ENCODE results near the gene ADARB2. TPM values are rescaled to one million over a fixed set of nuclear protein-coding genes. Genes with fewer than 3 reads are reported as not detected.
"Not testable (repeated sequence)": the region's sequence is repeated elsewhere in the genome, so short reads cannot be mapped to it uniquely, and the experiment has no call there.

Gene ADARB2
- total RNA-seq, 1 experiment from 2014 or later = 0.11 TPM

DNA sequence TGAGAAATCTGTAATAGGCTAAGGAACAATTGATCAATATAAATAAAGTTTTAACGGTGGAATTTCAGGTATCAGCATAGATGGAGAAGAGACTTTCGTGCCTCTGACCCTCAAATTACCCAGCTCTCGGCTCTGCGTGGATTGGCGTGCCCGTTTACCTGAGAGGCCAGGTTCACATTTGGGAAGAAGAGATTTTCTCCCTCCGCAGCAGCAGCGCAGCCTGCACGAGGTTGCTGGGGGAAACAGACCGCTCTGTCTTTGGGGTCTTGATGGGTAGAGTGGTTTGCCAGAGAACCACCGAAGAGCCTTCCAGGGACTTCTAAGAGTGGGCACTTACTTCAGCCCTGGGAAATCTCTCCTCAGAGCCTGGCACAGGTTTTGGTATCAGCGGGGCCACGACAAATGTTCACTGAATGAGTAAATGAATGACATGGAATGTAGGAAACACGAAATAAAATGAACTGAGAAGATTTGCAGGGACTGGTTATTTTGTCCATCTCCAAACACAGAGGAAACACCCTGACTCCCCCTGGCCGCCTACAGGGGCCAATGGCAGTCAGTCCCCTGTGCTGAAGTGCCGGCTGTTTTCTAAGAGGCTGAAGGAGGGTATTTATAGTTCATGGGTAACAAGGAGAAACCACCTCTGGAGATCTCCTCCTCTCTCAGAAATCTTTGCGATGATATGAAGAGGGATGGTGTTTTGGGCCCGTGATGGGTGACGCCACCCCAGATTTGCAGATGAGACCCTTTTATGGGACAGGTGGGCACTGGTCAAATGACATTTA is 338.5 kb downstream of the ADARB2 start:
- DNase-seq (ENCODE audit: low read depth) = no peak

DNA sequence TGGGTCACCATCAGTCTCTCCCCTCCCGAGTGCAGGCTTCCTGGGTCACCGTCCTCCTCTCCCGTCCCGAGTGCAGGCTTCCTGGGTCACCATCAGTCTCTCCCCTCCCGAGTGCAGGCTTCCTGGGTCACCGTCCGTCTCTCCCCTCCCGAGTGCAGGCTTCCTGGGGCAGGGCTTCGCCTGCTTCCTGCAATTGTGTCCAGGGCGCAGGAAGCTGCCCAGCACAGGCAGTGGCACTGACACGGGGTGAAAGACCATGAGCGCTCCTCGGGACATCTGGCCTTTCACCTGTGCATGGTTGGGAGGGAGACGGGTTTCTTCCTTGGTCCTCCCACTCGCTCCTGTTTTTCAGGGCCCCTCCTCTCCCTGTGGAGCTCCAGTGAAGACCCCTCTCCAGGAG is 339.2 kb downstream of the ADARB2 start:
- DNase-seq (ENCODE audit: low read depth) = not testable (repeated sequence)

DNA sequence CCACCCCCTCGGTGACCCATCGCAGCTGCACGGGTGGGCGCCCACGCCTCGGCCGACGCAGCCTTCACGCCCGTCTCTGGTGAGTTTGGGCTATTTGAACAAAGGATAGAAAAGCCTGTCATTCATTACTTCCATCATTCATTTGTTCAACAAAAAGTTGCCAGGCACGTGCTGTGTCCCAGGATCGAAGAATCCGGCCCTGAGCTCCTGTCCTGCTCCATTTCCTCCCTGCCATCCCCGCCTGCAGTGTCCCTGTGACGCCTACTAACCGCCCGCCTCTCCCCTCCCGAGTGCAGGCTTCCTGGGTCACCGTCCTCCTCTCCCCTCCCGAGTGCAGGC is 341.1 kb downstream of the ADARB2 start:
- DNase-seq (ENCODE audit: low read depth) = no peak

DNA sequence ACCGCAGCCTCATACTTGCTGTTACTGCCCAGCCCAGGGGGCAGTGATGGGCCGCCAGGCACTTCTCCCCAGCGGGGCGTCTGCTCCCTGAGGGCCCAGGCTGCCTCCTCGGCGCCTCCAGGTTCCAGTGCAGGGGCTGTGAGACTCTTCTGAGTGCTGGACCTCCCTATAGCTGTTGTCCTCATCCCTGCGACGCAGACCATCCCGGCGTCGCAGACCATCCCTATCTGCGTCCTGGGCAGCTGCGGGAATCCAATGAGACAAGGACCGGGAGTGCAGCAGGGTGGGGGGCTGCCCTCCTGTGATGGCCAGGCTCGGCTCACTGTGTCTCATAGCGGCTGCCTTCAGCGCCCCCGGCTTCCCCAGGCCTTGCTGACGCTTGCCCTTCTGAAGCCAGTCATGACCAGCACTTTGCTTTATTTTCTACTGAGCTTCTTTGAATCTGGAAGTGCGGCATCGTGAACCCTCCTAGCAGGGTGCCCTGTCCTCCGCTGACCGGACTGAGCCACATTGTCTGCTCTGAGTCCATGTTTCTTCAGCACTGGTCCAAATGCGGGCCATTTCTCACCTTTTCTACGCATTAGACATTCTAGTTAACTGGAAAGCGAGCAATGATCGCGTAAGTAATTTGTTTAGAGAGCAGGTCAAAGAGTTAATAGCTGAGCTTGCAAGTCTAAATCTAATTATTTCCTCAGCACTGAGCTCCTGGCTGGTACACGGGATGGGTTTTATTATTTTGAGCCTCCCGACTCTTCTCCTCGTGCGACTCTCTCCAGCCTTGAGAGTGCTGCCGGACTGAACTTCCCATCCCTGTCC is 341.6 kb downstream of the ADARB2 start:
- DNase-seq (ENCODE audit: low read depth) = no peak

DNA sequence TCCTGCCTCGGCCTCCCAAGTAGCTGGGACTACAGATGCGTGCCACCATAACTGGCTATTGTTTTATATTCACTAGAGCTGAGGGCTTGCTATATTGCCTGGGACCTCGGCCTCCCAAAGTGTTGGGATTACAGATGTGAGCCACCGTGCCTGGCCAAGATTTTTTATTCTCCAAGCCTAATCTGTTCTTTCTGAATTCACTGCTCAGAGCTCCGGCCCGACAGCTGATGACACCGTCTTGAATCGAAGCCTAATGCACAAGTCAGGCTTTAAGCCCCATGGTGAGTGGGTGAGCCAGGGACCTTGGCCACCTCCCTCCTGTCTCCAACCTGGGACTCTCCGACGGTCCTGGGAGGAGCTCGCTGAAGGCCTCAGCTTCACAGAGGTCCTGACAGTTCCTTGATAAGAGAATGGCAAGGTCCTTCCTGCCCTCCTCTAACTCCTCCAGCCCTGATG is 342.3 kb downstream of the ADARB2 start:
- DNase-seq (ENCODE audit: low read depth) = no peak

DNA sequence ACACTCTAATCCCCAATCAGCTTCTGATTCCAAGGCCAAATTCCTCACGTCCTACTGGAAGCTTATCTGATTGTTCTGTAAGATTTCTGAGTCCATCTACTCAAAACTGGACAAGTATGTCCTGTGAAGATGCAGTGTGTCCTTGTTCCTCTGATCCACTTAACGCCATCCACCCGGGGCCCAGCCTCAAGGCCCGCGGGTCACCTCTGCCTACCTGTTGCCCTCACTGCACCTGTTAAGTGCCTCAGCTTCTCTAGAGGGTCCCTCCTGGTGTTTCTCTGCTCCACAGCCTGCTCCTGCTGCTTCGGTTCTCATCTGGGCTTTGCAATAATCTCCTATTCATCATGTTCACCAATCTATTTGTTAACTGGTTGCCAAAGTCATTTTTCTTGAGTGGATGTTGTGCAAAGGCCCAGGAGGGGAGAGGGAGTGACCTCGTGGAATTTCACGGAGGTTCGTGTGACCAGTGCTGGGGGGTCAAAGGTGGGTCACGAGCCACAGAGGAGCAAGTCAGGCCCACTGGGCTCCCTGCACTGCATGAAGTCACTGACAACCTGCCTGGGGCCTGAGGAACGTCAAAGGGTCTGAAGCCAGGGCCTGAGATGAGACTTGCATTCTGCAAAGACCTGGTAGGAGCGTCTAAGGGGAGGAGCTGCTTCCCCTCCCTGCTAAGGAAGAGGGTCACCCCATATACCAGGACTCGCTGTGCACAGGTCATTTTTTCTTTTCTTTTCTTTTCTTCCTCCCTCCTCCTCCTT is 343.0 kb downstream of the ADARB2 start:
- DNase-seq (ENCODE audit: low read depth) = no peak

DNA sequence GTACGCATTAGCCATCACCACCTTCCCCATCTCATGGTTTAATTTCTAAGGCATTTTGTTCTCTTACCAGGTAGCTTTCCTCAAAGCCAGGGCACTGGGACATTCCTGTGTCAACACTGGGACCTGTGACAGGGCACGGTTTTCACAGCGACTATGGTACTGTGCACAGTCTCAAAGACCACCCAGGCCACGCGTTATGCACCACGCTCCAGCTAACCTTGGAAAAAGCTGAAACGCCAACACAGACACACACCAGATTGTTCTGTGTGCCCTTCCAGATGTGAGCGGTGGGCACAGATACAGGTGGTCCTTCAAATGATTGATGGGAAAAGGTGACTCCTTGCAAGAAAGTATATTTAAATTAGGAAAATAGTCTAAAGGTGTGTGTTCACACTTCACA is 343.8 kb downstream of the ADARB2 start:
- no peak for DNase-seq (ENCODE audit: low read depth)

DNA sequence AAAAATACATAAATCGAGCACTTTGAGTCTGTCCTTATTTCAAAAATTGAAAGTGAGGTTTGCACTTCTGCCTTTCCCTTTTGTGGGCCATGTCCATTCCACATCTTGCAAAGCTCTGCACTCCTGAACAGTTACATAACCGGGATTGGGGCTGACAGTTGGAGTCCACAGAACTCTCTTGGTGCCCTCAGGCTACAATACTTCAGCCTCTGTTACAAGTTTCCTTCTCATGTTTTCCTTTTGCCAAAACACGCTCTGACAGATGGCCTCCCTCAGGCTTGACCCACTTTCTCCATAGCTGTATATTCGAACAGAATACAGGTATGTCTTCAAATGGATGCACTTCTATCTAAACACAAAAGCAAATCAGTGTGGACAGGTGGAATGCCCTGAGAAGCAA is 345.2 kb downstream of the ADARB2 start:
- DNase-seq (ENCODE audit: low read depth) = no peak

DNA sequence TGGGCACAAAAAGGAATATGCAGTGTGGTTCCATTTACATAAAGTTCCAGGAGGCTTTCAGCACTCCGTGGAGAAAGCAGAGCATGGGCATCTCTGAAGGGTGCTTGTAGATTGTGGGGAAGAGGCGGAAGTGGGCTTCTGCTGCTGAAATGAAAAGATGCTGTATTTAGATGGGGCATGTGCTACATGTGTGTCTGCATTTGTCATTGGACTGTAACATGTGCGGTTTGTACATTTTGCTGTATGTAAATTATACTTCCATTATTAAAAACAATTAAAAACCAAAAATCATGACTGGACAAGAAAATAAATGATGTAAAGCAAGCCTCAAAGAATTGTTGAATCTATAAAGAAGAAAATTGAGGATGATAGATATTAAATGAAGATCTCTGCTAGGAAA is 347.1 kb downstream of the ADARB2 start:
- no peak for DNase-seq (ENCODE audit: low read depth)

DNA sequence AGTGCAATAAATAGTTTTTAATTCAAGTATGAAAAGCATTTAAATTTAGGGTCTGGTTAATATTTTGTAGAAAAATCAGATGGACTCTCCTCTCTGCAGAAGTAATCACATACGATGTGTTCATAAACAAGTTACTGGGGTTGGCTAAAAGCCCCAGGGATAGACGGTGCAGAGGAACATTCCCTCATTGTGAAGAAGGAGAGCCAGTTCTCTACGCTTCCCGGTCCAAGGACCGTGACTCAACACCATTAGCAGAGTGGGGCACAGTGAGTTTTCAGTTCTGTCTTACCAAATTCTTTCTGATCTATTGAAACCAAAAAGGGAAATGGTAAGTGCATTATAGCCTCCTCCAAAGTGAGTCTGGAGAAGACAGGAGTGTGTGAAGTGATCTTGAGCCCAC is 353.3 kb downstream of the ADARB2 start:
- DNase-seq (ENCODE audit: low read depth) = no peak

DNA sequence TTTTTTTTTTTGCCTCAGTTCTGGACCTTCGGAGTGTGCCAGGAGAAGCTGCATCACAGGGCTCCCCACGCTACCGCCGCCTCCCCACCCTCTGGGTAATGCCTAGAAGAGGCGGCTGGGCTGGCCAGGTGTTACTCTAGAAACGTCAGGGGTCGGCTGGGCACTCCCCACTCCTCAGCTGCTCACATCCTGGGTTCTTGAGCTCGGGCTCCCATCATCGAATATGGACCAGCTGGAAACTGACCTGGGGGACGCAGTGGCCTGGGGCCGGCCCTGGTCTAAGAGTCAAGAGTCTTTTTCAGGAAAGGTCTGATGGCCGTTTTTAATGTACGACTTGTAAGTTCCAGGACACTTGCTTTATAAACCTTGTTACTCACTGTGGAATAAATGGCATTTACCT is 354.6 kb downstream of the ADARB2 start:
- no peak for DNase-seq (ENCODE audit: low read depth)

DNA sequence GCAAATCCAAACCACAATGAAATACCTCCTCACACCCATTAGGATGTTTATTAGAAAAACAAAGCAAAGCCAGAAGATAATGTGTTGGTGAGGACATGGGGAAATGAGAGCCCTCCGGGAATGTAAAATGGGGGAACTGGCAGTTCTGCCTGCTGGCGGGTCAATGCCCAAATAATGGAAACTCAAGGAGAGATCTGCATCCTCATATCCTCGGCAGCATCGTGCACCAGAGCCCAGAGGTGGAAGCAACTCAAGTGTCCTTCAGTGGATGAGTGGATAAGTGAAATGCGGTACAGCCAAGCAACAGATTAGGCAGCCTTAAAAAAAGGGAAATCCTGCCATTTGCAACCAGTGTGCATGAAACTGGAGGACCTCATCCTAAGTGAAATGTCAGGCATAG is 356.0 kb downstream of the ADARB2 start:
- DNase-seq (ENCODE audit: low read depth) = no peak

DNA sequence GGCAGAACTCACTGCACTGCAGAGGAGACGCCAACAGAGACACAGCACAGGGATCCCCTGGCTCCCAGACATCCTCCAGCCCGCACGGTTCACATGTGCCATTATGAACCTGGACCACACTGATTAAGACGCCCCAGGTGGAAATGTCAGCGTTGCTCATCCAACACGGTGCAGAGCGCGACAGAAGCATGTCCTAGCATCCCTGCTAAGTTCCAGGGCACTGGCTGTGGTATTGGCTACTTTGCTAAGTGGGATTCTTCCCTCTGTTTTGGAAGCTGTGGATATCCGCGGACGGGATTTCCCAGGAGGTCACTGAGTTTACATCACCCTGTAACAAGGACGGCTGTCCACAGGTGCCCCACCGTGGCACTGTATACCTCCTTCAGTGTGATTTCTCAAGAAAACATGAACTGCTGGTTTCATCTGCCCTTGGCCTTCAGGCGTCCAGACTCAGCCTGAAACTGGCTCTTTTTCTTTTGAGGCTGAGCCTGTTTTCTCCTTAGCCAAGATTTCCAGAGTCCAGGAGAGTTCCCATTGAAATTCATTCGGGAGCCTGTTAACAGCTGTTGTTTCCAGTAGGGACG is 357.1 kb downstream of the ADARB2 start:
- DNase-seq (ENCODE audit: low read depth) = no peak

DNA sequence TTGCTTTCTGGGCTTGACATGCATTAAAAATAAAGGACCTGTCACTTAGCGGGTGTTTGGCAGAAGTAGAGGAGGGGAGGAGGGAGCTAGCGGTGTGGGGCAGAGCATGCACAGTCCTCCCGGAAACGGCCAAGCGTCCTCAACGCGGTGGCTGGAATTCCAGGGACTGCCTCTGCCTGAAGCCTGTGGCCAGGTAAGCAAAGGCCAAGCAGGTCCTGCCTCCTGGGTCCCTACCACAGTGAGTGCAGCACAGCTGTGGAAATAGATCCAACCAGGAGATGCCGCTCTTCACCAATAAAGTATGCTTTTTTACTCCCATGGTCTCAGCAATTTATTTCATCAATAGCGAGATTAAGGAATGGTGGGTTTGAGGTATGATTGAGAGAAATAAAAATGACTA is 357.7 kb downstream of the ADARB2 start:
- no peak for DNase-seq (ENCODE audit: low read depth)

DNA sequence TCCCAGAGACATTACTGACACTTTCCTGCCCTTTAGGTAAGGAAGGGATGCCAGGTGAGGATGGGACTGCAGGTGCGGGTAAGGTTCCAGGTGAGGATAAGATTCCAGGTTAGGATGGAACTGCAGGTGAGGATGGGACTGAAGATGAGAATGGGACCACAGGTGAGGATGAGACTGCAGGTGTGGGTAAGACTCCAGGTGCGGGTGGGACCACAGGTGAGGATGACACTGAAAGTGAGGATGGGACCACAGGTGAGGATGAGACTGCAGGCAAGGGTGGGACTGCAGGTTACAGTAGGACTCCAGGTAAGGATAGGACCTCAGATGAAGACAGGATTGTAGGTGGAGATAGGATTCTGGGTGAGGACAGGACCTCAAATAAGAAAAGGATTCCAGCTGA is 358.9 kb downstream of the ADARB2 start:
- DNase-seq (ENCODE audit: low read depth) = no peak

DNA sequence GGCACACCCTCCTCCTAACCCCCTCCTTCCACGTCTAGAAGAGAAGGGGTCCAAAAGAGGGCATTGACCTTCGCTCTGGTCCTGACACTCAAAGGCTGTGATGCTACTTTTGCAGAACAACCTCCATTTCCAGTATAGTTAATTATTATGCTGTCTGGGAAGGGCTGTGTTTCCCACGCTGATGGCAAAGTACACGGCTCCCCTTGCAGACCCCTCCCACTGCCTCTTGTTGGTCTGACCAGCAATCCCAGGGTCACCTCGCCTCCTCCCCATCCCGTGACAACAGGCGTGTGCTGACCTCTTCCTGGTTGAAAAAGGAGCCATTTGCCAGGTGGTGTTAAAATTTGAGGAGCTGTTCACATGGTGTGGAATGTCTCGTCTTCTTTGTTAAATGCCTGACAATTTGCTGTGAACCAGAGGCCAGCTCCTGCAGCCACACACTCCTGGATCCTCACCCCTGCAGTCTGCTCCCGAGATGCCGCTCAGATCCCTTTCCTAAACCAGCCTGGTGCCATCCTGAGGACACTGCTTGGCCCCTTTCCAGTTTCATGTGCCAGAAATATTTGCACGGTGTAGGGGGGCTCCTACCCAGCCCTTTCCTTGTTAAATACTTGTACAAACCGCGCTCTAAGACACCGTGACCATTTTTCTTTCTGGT is 359.5 kb downstream of the ADARB2 start:
- DNase-seq (ENCODE audit: low read depth) = no peak

DNA sequence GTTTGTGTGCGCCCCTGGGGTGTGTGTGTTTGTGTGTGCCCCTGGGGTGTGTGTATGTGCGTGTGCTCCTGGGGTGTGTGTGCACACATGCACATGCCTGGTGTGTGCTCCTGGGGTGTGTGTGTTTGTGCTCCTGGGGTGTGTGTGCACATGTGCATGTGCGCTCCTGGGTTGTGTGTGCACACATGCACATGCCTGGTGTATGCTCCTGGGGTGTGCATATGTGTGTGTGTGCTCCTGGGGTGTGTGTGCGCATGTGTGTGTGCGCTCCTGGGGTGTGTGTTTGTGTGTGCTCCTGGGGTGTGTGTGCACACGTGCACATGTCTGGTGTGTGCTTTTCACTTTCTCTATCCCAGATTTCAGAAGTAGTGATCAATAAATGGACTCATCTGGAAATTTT is 360.1 kb downstream of the ADARB2 start:
- no peak for DNase-seq (ENCODE audit: low read depth)

DNA sequence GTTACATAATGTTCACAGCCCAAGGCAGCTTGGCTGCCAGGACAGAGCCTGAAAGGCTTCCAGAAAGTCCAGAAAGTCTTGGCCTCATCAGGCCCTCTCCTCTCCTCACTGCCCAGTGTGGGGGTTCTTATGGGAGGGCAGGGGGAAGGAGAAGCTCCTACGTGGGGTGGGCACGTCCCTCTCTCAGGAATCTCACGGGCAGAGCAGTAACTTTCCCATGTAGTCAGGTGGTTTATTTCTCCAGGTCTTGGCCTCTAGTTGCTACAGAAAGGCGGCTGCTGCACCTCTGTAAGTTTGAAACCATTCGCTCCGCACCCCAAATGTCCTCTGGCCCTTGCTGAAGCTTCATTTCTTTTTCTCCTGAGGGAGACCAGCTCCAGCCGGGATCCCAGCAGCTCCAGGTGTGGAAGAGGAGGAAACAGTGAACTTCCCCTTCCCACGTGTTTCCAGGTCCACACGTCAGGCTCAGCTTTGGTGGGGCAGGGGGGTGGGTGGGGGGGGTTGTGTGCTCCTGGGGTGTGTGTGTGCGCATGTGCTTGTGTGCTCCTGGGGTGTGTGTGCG is 360.9 kb downstream of the ADARB2 start:
- no peak for DNase-seq (ENCODE audit: low read depth)

DNA sequence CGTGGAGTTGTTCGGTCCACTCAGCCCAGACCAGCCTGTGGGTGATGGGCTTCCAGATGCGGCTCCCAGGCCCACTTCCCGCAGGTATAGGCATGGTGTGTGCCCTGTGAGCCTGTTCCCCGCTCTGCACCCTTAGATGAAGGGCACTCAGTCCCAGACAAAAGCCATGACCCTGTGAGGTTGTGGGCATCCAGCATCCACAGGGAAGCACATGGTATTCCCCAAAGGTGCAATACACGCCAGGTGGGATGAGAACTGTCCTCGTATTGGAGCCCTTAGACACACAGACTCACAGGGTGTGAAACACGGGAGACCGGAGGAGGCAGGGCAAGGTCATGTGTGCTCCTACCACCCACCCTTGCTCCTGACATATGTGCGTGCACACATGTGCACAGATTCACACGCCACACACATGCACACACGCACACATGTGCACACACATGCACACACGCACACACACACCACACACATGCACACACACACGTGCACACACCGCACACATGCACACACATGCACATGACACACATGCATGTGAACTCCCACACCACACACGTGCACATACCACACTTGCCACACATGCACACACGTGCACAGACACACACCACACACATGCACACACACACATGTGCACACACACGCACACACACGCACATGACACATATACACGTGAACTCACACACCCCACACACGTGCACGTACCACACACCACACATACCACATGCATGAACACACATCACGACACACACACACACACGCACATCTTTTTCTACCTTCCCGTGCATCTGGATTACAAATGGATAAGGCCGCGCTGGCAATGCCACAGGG is 361.8 kb downstream of the ADARB2 start:
- no peak for DNase-seq (ENCODE audit: low read depth)
